GM21528 (cell line): ENCODE results near the gene TAC3.
"Not testable (repeated sequence)": the region's sequence is repeated elsewhere in the genome, so short reads cannot be mapped to it uniquely, and the experiment has no call there.

ENCODE experiments used
- ATAC-seq: cut with Tn5 transposase; IDR thresholded peaks from one replicate; pipeline ENCODE4 v1.9.1; 2021; ENCODE audit warnings: mild to moderate bottlenecking, moderate library complexity; ENCODE audit not compliant: unreplicated experiment, low FRiP score

TAC3 gene

GRCh38 chr12:57039016-57039798 is 22.9 kb upstream of the TAC3 start:
- no peak for ATAC-seq

- ATAC-seq, result no peak
Observed at GRCh38 chr12:57037264-57037663, 20.9 kb upstream of the TAC3 start.

- ATAC-seq, result no peak
Observed at GRCh38 chr12:57033431-57033830, 17.1 kb upstream of the TAC3 start.

GRCh38 chr12:57031789-57032188 is 15.5 kb upstream of the TAC3 start:
- ATAC-seq, result no peak

- no peak for ATAC-seq
Observed at GRCh38 chr12:57031138-57031725, 14.9 kb upstream of the TAC3 start.

GRCh38 chr12:57029457-57029856 is 13.1 kb upstream of the TAC3 start:
- ATAC-seq, result no peak

- no peak for ATAC-seq
Observed at GRCh38 chr12:57027805-57028153, 11.4 kb upstream of the TAC3 start.

- ATAC-seq, result no peak
Observed at GRCh38 chr12:57027011-57027804, 10.9 kb upstream of the TAC3 start.

- ATAC-seq, result no peak
Observed at GRCh38 chr12:57025196-57025595, 8.9 kb upstream of the TAC3 start.

- not testable (repeated sequence) for ATAC-seq
Observed at GRCh38 chr12:57022324-57022723, 6.0 kb upstream of the TAC3 start.

GRCh38 chr12:57019983-57020719 is 3.8 kb upstream of the TAC3 start:
- ATAC-seq, result no peak

GRCh38 chr12:57018906-57019305 is 2.6 kb upstream of the TAC3 start:
- ATAC-seq, result no peak

- not testable (repeated sequence) for ATAC-seq
Observed at GRCh38 chr12:57018353-57018752, 2.0 kb upstream of the TAC3 start.

GRCh38 chr12:57012600-57013465 is 3.5 kb downstream of the TAC3 start:
- ATAC-seq, result no peak

- no peak for ATAC-seq
Observed at GRCh38 chr12:57011438-57012424, 4.6 kb downstream of the TAC3 start.

- ATAC-seq, result no peak
Observed at GRCh38 chr12:57010627-57011247, 5.6 kb downstream of the TAC3 start.

GRCh38 chr12:57009949-57010626 is 6.2 kb downstream of the TAC3 start:
- no peak for ATAC-seq

GRCh38 chr12:57008178-57008577 is 8.2 kb downstream of the TAC3 start:
- no peak for ATAC-seq
